SIG-M5 treated with dmso at 0.1 percent for 504 hours (cell line): Measurements from ENCODE around the gene CXCR5.
A peak's percentile ranks its signal among the peaks of the same experiment; 100 is the strongest.

ENCODE experiments used
- DNase-seq: peaks from one replicate; lab custom pipeline; 2025; ENCODE audit not compliant: unreplicated experiment; lab: John Stamatoyannopoulos, UW

Gene CXCR5

GRCh38 chr11:118897721-118898310, 14.1 kb downstream of the CXCR5 start:
- DNase-seq, result no peak

GRCh38 chr11:118898400-118899295, 15.0 kb downstream of the CXCR5 start:
- DNase-seq, result no peak

- no peak for DNase-seq
These were observed 15.6 kb downstream of the CXCR5 start for GRCh38 chr11:118899296-118899688.

- no peak for DNase-seq
These were observed 16.1 kb downstream of the CXCR5 start for GRCh38 chr11:118899706-118900360.

GRCh38 chr11:118900535-118901384, 17.1 kb downstream of the CXCR5 start:
- no peak for DNase-seq

GRCh38 chr11:118901494-118902335, 18.0 kb downstream of the CXCR5 start:
- DNase-seq, result no peak

GRCh38 chr11:118902336-118903203, 18.9 kb downstream of the CXCR5 start:
- no peak for DNase-seq

GRCh38 chr11:118903204-118904015, 19.7 kb downstream of the CXCR5 start:
- no peak for DNase-seq

- DNase-seq, result peak; percentile 64
These were observed 23.7 kb downstream of the CXCR5 start for GRCh38 chr11:118907051-118908042.

- DNase-seq, result no peak
These were observed 24.6 kb downstream of the CXCR5 start for GRCh38 chr11:118908264-118908663.

- DNase-seq, result no peak
These were observed 25.4 kb downstream of the CXCR5 start for GRCh38 chr11:118908901-118909618.

- no peak for DNase-seq
These were observed 26.1 kb downstream of the CXCR5 start for GRCh38 chr11:118909619-118910308.

- DNase-seq, result peak; percentile 30
These were observed 26.8 kb downstream of the CXCR5 start for GRCh38 chr11:118910309-118911112.

GRCh38 chr11:118911113-118911879, 27.6 kb downstream of the CXCR5 start:
- no peak for DNase-seq
